GM12801 (cell line): ENCODE results near the gene ANGPTL4.

Experiments used
- TF ChIP-seq, protein P1 (sequence below): IDR thresholded peaks from one replicate; pipeline ENCODE4 v1.5.1; 2011; ENCODE audit warnings: control low read depth; ENCODE audit not compliant: insufficient read length; ENCODE audit errors: extremely low read depth

The ANGPTL4 gene

DNA sequence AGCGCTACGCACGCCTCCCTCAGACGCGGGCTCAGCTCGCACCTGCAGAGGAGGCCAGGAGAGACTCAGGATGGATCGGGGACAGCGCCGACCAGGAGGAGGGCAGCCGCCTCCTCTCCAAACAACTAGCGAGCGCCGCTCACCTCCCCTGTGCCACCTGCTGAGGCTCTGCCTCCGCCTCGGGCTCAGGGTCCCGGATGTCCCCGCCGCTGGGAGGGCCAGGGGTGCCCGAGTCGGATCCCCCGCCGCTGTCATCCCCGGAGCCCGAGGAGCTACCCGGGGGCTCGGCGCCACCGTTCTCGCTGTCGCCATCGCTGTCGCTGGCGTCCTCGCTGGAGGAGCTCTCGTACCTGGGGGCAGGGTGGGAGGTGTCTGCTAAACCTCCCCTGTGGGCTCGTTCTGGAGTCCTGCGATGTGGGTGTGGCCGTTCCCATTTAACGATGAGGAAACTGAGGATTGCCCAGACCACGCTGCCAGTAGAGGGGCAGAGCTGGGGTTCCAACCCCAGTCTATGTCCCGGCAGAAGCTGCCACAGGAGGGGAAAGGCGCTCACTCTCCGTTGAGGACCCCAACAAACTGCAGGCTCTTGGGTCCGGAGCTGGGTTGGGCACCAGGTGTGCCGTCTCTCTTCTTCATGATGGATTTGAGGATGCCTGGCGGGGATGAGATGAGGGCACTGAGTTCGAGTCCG is 30.0 kb upstream of the ANGPTL4 start:
- TF ChIP-seq, protein P1, sequence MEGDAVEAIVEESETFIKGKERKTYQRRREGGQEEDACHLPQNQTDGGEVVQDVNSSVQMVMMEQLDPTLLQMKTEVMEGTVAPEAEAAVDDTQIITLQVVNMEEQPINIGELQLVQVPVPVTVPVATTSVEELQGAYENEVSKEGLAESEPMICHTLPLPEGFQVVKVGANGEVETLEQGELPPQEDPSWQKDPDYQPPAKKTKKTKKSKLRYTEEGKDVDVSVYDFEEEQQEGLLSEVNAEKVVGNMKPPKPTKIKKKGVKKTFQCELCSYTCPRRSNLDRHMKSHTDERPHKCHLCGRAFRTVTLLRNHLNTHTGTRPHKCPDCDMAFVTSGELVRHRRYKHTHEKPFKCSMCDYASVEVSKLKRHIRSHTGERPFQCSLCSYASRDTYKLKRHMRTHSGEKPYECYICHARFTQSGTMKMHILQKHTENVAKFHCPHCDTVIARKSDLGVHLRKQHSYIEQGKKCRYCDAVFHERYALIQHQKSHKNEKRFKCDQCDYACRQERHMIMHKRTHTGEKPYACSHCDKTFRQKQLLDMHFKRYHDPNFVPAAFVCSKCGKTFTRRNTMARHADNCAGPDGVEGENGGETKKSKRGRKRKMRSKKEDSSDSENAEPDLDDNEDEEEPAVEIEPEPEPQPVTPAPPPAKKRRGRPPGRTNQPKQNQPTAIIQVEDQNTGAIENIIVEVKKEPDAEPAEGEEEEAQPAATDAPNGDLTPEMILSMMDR, result no peak

DNA sequence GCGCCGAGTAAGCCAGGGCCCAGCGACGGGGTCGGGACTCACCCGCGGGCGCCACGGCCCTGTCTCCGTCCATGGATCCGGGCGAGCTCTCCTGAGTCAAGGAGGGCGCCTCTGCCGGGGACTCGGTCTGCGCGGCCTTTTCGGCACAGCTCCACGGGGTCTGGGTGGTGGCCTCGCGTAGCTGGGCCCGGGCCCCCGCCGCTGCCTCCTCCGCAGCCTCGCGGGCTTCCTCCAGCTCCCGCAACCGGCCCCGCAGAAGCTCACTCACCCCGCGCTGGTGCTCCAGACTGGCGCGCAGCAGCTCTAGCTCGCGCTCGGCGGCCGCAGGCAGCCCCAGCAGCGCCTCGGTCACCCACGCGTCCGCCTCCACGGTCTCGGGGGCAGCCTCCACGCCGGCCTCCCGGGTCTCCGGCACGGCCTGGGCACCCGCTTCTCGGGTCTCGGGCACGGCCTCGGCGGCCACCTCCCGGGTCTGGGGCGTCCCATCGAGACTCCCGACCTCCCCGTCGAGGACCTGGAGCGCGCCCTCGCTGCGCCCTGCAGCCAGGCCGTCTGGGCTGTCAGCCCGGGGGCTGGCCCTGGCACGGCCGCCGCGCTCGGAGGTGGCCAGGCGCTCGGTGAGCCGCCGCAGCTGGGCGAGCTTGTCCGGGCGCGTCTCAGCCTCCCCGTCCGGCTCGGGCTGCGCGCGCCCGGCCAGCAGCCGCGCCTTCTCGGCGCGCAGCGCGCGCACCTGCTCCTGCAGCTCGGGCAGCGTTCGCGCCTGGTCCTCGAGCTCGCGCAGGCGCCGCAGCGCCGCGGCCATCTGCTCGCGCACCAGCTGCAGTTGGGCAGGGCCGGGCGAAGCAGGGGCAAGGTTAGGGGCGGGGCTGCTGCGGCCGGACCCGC is 29.3 kb upstream of the ANGPTL4 start:
- TF ChIP-seq, protein P1, result no peak

DNA sequence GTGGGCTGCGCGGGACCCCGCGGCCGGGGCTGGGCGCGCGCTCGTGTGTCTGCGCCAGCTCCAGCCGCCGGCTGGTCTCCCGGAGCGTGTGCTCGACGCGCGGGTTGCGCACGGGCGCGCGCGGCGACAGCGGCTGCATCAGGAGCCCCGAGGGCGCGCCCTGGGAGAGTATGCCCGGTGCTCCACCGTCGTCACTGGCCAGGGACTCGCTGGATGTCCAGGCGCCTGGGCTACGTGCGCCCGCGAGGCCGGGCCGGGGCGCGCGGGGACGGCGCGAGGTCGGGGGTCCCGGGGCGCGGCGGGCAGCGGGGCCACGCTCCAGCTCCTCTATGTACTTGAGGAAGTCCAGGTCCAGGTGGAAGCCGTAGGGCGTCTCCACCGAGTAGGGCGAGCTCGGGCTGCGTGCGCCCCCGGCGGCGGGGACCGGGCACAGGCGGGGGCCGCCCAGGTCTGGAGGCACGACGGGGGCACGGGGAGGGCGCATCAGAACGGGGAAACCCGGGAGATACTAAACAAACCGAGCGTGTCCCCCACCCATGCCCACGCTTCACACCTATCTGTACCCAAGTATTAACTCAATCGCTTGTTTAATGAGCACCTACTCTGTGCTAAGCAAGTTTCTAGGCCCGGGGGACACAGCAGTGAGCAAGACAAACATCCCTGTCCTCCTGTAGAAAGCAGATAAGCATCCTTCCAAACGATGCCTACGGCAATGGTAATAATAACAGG is 28.4 kb upstream of the ANGPTL4 start:
- TF ChIP-seq, protein P1, result no peak

DNA sequence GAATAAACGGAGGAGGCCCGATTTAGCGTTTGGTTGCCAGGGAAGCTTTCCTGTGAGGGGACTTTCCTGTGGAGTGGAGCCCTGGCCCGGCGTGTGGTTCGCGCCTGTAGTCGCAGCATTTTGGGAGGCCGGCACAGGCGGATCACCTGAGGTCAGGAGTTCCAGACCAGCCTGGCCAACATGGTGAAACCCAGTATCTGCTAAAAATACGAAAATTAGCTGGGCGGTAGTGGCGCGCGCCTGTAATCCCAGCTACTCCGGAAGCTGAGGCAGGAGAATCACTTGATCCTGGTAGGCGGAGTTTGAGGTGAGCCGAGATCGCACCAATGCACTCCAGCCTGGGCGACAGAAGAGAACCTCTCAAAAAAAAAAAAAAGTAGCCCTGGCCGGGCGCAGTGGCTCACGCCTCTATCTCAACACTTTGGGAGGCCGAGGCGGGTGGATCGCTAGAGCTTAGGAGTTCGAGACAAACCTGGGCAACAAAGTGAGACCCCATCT is 27.8 kb upstream of the ANGPTL4 start:
- TF ChIP-seq, protein P1, result no peak

DNA sequence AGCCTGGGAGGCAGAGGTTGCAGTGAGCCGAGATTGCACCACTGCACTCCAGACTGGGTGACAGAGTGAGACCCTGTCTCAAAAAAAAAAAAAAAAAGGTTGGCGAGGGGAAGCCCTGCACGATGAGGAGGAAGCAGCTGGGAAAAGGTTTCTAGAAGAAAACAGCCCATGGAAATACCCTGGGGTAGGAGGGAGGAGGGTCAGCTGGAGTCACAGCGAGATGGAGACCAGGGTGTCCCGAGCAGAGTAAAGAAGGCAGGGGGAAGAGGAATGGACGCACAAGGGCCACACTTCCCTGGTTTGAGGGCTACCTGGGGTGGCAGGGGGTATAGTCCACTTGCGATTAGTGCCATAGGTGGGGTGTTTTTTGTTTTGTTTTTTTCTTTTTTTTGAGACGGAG is 27.3 kb upstream of the ANGPTL4 start:
- TF ChIP-seq, protein P1, result no peak

DNA sequence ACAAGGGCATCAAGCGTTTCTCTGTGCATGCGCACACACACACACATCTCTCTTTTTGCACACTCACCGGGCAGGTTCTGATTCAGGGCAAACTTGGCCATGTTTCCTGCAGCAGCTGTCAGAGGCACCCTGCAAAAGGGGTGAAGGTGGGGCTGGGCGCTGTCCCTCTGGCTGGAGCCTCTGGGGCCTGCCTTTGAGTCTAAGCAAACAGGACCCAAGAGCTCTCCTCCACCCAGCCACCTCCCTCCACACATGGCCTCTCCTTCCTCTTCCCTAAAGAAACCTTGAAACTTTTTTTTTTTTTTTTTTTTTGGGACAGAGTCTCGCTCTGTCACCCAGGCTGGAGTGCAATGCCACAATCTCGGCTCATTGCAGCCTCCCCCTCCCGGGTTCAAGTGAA is 26.2 kb upstream of the ANGPTL4 start:
- TF ChIP-seq, protein P1, result no peak

DNA sequence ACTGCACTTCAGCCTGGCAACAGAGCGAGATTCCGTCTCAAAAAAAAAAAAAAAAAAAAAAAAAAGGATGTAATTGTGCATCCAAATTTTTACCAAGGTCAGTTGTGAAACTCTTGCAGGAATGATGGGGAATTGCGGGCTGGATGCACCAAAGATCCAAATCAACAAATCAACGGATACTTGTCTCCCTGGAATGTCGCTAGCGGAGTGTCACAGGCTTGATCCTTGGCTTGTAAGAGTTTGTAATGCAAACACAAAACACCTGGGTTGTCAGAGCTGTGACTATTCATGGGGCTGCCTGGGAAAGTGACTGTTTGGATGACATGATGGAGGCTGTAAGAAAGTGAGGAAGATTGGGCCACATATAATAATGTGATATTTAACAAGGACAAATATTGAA is 25.1 kb upstream of the ANGPTL4 start:
- TF ChIP-seq, protein P1, result no peak
